CD4-positive, alpha-beta T cell (primary cell): Measurements from ENCODE around the gene MYO1D. TPM values are rescaled to one million over a fixed set of nuclear protein-coding genes. Genes with fewer than 3 reads are reported as not detected.

ENCODE experiments used
- ATAC-seq: fragments of 200-7000 bp; cut with Tn5 transposase; one replicate; pipeline ENCODE4 v1.10.0; 2022; ENCODE audit warnings: mild to moderate bottlenecking; ENCODE audit not compliant: poor library complexity
- CTCF ChIA-PET: fragments of 350-600 bp; sonication (Branson Sonifier 250); formaldehyde crosslinking; loops from one replicate; lab custom pipeline; 2021; ENCODE audit warnings: antibody characterized with exemption, inconsistent platforms; lab: Charles Lee
- POLR2A ChIA-PET: fragments of 350-600 bp; sonication (Branson Sonifier 250); formaldehyde crosslinking; loops from one replicate; lab custom pipeline; 2021; ENCODE audit warnings: antibody characterized with exemption, inconsistent platforms; lab: Charles Lee
- DNase-seq, 14 experiments: peaks; one replicate each; pipeline ENCODE4 v3.0.0-alpha.2; 2013 to 2020; ENCODE audit warnings: mixed read lengths in 2 of 14
- H3K27ac ChIP-seq, 2 donors: one replicate each; pipeline versions ENCODE4 v1.5.1 to v1.7.0; 2013; ENCODE audit warnings: low read length in 2 of 2, low read depth in 1 of 2, mild to moderate bottlenecking in 1 of 2
- H3K27me3 ChIP-seq, 2 experiments: 1 replicate in 1 of 2; 2 replicates in 1 of 2; pipeline versions ENCODE4 v1.6.1 to v1.7.0; 2013; ENCODE audit warnings: low read length in 2 of 2, control low read depth in 1 of 2, mild to moderate bottlenecking in 1 of 2, moderate library complexity in 1 of 2; ENCODE audit not compliant: insufficient read depth in 2 of 2, control insufficient read depth in 1 of 2
- H3K36me3 ChIP-seq: one replicate; pipeline ENCODE4 v1.6.1; 2013; ENCODE audit warnings: low read length, control low read depth; ENCODE audit not compliant: insufficient read depth
- H3K4me1 ChIP-seq: one replicate; pipeline ENCODE4 v1.6.1; 2013; ENCODE audit warnings: low read length, control low read depth; ENCODE audit not compliant: insufficient read depth
- H3K4me3 ChIP-seq: one replicate; pipeline ENCODE4 v1.5.1; 2013; ENCODE audit warnings: mild to moderate bottlenecking, low read length, moderate library complexity
- H3K9me3 ChIP-seq, 2 experiments: 1 replicate in 1 of 2; 2 replicates in 1 of 2; pipeline versions ENCODE4 v1.6.1 to v1.7.0; 2013; ENCODE audit warnings: low read length in 2 of 2, mild to moderate bottlenecking in 2 of 2, control low read depth in 1 of 2, moderate library complexity in 1 of 2; ENCODE audit not compliant: control insufficient read depth in 1 of 2, insufficient read depth in 1 of 2
- H3K27ac Mint-ChIP-seq: one replicate; pipeline ENCODE4 v1.8.0; 2020; ENCODE audit warnings: mixed read lengths
- H3K27me3 Mint-ChIP-seq: one replicate; pipeline ENCODE4 v1.8.0; 2021; ENCODE audit warnings: mixed read lengths
- H3K36me3 Mint-ChIP-seq: one replicate; pipeline ENCODE4 v1.8.0; 2021; ENCODE audit warnings: low read depth, mixed read lengths
- H3K4me1 Mint-ChIP-seq: one replicate; pipeline ENCODE4 v1.8.0; 2021; ENCODE audit warnings: low read depth, mixed read lengths
- H3K4me3 Mint-ChIP-seq: one replicate; pipeline ENCODE4 v1.8.0; 2020; ENCODE audit warnings: mild to moderate bottlenecking, mixed read lengths
- H3K9me3 Mint-ChIP-seq: one replicate; pipeline ENCODE4 v1.8.0; 2020; ENCODE audit warnings: mixed read lengths
- CTCF ChIP-seq: fragments of 200-600 bp; IDR thresholded peaks from one replicate; pipeline ENCODE4 v1.8.0; 2022; ENCODE audit warnings: antibody characterized with exemption, mild to moderate bottlenecking
- intact Hi-C, 2 experiments: fragments of 100-400 bp; cut with DNase I in 1 of 2; cut with micrococcal nuclease in 1 of 2; formaldehyde crosslinking; loops; one replicate each; pipeline versions ENCODE4 v1.15.1 to v1.9.0; 2023 to 2025; cut with DNase I, micrococcal nuclease
- total RNA-seq, 174 experiments: library from RNA in 2 of 174; stranded (reverse) in 2 of 174; gene quantifications; one replicate each; pipeline ENCODE4 v1.2.3 and lab custom pipeline; 2021 to 2026

MYO1D gene
- total RNA-seq, 2 experiments from 2014 or later = 5.8 to 6.4 TPM

GRCh38 chr17:32629563-32630190, 247.2 kb downstream of the MYO1D start:
- DNase-seq (no peak), ATAC-seq (no peak)
- H3K4me1 ChIP-seq = no peaks in the 10 kb centered on the region
- no peaks in the 10 kb centered on the region for H3K36me3 ChIP-seq
- Mint-ChIP-seq H3K27ac (no peak overlapping the region), H3K27me3 (no peaks in the 10 kb centered on the region), H3K9me3 (no peaks in the 10 kb centered on the region), H3K4me1 (no peaks in the 10 kb centered on the region), H3K36me3 (no peaks in the 10 kb centered on the region), H3K4me3 (no peak overlapping the region)
- intact Hi-C loops = no loop called here
- ChIA-PET CTCF (no interaction called here), POLR2A (no interaction called here)
- H3K27ac ChIP-seq = no peak overlapping the region
- H3K9me3 ChIP-seq = no peaks in the 10 kb centered on the region
- no peak for TF ChIP-seq CTCF
- no peak overlapping the region for H3K4me3 ChIP-seq
- H3K27me3 ChIP-seq = no peaks in the 10 kb centered on the region

GRCh38 chr17:32628271-32629044, 248.5 kb downstream of the MYO1D start:
- ChIA-PET POLR2A (no interaction called here), CTCF (no interaction called here)
- H3K4me1 Mint-ChIP-seq = no peaks in the 10 kb centered on the region
- ATAC-seq (no peak), DNase-seq (no peak)
- H3K27ac Mint-ChIP-seq = no peak overlapping the region
- no peaks in the 10 kb centered on the region for H3K36me3 Mint-ChIP-seq
- H3K36me3 ChIP-seq = no peaks in the 10 kb centered on the region
- no peaks in the 10 kb centered on the region for H3K4me1 ChIP-seq
- no peaks in the 10 kb centered on the region for H3K27me3 Mint-ChIP-seq
- H3K4me3 ChIP-seq = no peak overlapping the region
- no peak overlapping the region for H3K27ac ChIP-seq
- no peaks in the 10 kb centered on the region for H3K9me3 ChIP-seq
- no peaks in the 10 kb centered on the region for H3K9me3 Mint-ChIP-seq
- no peak overlapping the region for H3K4me3 Mint-ChIP-seq
- H3K27me3 ChIP-seq = no peaks in the 10 kb centered on the region
- no peak for TF ChIP-seq CTCF
- intact Hi-C loops = no loop called here

- no peaks in the 10 kb centered on the region for H3K36me3 Mint-ChIP-seq
- ChIA-PET CTCF (no interaction called here), POLR2A (no interaction called here)
- no peaks in the 10 kb centered on the region for H3K27me3 Mint-ChIP-seq
- no peak for DNase-seq
- intact Hi-C loops = no loop called here
- H3K4me3 Mint-ChIP-seq = no peak overlapping the region
- TF ChIP-seq CTCF = no peak
- no peak for ATAC-seq
- no peaks in the 10 kb centered on the region for H3K27me3 ChIP-seq
- no peak overlapping the region for H3K4me3 ChIP-seq
- H3K9me3 Mint-ChIP-seq = no peaks in the 10 kb centered on the region
- no peaks in the 10 kb centered on the region for H3K4me1 ChIP-seq
- no peaks in the 10 kb centered on the region for H3K4me1 Mint-ChIP-seq
- H3K27ac ChIP-seq = no peak overlapping the region
- no peak overlapping the region for H3K27ac Mint-ChIP-seq
- no peaks in the 10 kb centered on the region for H3K36me3 ChIP-seq
- no peaks in the 10 kb centered on the region for H3K9me3 ChIP-seq
These were observed 249.5 kb downstream of the MYO1D start for GRCh38 chr17:32627239-32627996.
